ENCODE results near the gene SCAANT1.

GRCh38 chr3:63932509-63933212 lies 20.5 kb upstream of the SCAANT1 start:
- TF ChIP-seq CTCF (conservative IDR thresholded peaks at IDR 0.05; ENCODE audit: low read length), result no peak
- TF ChIP-seq EZH2phosphoT487 (IDR thresholded peaks at IDR 0.05; ENCODE audit: borderline replicate concordance, low read depth, low read length), result no peak

All from OCI-LY7 (cell line).